HFF-Myc (cell line): Measurements from ENCODE around the gene TTC28.

Experiments
- DNase-seq: peaks from one replicate; pipeline ENCODE4 v3.0.0-alpha.2; 2011; ENCODE audit warnings: low read depth; ENCODE audit errors: extremely low read depth
- H3K4me3 ChIP-seq: replicated peaks from 2 replicates; pipeline ENCODE4 v1.5.1; 2011; ENCODE audit warnings: low read depth, mild to moderate bottlenecking, control low read depth, low read length
- TF ChIP-seq, protein P1 (sequence below): IDR thresholded peaks from 2 replicates; pipeline ENCODE4 v1.5.1; 2012; ENCODE audit warnings: mild to moderate bottlenecking, low read depth, low read length, control low read depth; ENCODE audit errors: missing control alignments

TTC28 gene

DNA sequence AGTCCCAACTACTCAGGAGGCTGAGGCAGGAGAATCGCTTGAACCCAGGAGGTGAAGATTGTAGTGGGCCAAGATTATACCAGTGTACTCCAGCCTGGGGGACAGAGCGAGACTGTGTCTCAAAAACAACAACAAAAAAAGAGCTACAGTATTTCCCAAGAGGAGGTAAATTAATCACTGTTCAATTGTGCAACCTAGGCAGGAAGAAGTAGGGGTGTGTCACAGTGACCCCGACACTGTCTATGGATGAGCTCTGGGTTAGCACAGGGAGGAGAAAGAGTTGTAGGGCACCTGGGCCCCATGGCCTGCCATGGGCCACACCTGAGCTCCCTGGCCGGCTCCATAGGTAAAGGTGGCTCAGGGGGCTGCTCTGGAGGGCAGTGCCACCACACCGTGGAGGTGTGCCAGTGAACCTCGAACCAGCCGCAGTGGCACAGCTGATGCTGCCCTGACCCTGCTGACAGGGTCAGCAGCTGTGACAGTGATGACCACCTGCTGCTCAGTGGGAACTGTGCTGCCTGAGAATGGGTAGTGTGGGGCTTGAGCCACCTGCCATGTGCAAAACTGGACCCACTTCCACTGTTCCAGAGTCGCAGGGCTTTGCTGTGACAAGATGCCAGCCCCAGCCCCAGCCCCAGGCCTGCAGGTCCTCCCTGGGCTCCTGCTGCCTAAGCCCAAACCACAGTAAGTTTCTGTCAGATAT lies 676.6 kb downstream of the TTC28 start:
- TF ChIP-seq, protein P1, sequence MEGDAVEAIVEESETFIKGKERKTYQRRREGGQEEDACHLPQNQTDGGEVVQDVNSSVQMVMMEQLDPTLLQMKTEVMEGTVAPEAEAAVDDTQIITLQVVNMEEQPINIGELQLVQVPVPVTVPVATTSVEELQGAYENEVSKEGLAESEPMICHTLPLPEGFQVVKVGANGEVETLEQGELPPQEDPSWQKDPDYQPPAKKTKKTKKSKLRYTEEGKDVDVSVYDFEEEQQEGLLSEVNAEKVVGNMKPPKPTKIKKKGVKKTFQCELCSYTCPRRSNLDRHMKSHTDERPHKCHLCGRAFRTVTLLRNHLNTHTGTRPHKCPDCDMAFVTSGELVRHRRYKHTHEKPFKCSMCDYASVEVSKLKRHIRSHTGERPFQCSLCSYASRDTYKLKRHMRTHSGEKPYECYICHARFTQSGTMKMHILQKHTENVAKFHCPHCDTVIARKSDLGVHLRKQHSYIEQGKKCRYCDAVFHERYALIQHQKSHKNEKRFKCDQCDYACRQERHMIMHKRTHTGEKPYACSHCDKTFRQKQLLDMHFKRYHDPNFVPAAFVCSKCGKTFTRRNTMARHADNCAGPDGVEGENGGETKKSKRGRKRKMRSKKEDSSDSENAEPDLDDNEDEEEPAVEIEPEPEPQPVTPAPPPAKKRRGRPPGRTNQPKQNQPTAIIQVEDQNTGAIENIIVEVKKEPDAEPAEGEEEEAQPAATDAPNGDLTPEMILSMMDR: no peak
- H3K4me3 ChIP-seq: no peak overlapping the region
- DNase-seq: no peak

DNA sequence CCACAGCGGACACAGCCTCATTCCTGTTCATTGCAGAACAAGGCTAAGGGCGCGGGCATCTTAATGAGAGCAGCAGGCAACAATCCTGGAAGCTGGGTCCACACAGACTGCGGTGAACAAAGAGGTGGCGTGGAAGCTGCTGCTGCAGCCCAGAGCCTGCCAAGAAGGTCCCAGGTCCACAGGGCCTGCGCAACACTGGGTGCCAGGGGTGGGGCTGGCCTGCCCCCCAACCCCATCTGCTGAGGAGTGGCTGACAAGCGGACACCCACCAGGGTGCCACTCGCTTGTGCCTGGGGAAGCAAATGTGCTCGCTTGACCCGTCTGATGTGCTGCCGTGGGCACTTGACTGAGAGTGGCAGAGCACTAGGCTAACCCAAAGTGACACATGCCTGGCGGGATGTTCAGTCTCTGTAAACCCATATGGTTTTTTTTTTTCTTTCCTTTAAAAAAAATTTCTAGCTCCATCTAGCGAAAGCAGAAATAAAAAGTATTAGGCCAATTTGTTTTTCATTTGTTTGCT lies 677.4 kb downstream of the TTC28 start:
- DNase-seq: no peak
- H3K4me3 ChIP-seq: no peak overlapping the region
- TF ChIP-seq, protein P1: no peak

DNA sequence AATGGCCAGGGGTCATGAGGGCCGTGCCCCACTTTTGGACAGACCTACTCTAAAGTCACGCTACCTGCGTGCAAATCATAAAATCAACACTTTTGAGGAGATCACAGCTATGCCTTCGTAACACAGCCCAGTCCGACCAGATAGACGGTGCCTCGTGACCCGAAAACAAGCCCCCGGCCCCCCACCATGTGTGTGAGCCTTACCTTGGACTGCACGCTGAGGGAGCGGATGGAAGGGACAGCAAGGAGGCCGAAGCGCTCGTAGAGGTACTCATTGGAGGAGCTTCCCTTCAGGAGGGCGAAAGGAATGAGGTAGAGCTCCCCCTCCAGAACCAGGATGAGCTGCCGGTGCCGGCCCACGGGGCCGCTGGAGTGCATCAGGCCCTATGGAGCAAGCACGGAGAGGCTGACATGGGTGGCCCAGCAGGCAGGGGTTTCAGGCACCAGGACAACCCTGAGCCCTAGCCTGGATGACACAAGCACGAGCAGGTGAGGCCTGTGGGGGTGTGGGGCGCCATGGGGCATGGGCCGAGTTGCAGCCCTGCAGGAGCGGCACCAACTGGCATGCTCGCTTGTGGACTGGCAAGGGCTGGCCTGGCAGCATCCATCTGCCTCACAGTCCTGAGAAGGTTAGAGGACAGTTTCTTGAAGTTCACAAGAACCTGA lies 678.3 kb downstream of the TTC28 start:
- no peak for DNase-seq
- TF ChIP-seq, protein P1: no peak

DNA sequence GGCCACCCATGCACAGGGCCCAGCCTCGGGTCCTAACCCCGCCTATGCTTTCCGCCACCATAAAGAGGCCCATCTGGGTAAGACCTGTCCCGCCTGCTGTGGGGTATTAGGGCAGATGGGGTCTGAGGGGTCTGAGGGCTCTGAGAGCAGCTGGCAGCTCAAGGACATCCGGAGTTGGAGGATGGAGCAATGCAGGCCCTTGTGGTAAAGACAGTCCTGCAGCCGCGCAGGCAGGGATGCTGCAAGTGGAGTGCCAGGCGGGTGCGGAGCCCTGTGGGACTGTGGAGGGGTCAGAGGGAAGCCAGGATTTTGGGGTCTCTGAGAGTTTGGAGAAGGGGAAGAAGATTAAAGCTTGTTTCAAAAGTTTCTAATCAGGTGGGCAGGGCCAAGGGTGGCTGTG lies 679.3 kb downstream of the TTC28 start:
- H3K4me3 ChIP-seq: no peak overlapping the region
- TF ChIP-seq, protein P1: no peak
- no peak for DNase-seq

More for the DNA sequence above, 678.3 kb downstream of the TTC28 start:
- no peak overlapping the region for H3K4me3 ChIP-seq

DNA sequence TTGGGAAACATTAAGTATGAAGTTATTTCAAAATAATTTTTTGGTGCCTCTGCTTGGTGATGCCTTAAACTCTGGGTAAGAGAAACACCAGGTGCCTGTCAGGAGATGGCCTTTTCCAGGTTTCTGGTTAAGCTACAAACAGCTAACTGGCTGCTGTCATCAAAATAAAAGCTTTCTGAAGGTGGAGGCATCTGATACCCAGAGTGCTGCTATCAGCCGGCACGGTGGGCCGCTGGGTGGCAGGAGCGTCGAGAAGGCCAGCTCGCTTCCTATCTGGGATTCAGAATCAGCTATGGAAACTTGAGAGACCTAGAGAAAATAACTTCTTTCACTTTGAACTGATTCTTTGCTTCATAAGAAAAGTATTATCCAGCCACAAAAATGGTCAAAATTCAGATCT lies 679.8 kb downstream of the TTC28 start:
- TF ChIP-seq, protein P1: no peak
- no peak overlapping the region for H3K4me3 ChIP-seq
- no peak for DNase-seq

DNA sequence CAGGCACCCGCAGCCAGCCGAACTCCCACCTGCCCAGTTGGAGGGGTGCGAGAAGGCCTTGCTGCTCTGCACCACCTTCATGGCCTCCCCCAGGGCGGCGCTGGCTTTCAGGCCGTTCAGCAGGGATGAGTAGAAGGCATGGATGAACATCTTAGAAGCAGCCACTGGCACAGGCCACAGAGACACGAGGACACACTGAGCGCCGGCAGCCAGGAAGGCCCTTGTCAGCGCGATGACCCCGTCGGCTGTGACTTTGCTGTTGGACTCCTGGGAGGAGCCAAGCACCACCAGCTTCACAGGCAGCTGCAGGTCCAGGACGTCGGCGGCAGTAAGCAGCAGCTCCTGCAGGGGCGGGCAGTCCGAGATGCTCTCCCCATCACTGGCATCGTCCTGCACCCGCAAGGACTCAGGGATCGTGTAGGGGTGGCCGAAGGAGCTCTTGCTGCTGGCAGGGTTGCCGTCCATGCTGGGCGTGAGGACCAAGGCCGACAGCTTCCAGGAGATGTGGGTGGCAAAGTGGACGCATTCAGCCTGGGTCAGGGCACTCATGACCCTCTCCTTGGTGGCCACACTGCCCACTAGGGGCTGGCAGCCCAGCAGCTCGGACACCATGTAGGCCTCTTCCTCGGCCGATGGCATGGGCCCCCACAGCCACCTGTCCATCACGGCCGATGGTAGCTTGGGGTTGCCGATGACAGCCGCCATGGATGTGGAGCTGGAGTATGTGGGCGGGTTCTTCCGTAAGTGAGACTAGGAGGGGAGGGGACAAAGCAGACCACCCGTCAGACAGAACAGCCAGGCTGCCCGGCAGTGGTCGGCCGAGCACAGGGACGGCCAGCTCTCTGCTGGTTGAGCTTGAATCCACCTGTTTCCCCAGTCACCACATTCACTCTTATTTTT lies 680.9 kb downstream of the TTC28 start:
- H3K4me3 ChIP-seq: no peak overlapping the region
- TF ChIP-seq, protein P1: no peak
- DNase-seq: no peak
